Upper lobe of right lung (tissue), 1 donor: Measurements from ENCODE around the gene AUH. TPM values are rescaled to one million over a fixed set of nuclear protein-coding genes. Genes with fewer than 3 reads are reported as not detected.

ENCODE experiments used
- ATAC-seq: fragments of 200-7000 bp; cut with Tn5 transposase; one replicate; pipeline ENCODE4 v1.9.1; 2020; ENCODE audit warnings: mild to moderate bottlenecking, moderate library complexity
- DNase-seq: peaks from one replicate; pipeline ENCODE4 v3.0.0-alpha.2; 2020
- H3K27ac ChIP-seq: fragments of 200-600 bp; one replicate; pipeline ENCODE4 v1.8.0; 2022
- H3K27me3 ChIP-seq: fragments of 200-600 bp; one replicate; pipeline ENCODE4 v1.8.0; 2022; ENCODE audit warnings: mild to moderate bottlenecking
- H3K36me3 ChIP-seq: fragments of 200-600 bp; one replicate; pipeline ENCODE4 v1.8.0; 2022
- H3K4me1 ChIP-seq: fragments of 200-600 bp; one replicate; pipeline ENCODE4 v1.8.0; 2022
- H3K4me3 ChIP-seq: fragments of 200-600 bp; one replicate; pipeline ENCODE4 v1.8.0; 2022; ENCODE audit warnings: mild to moderate bottlenecking
- H3K9me3 ChIP-seq: fragments of 200-600 bp; one replicate; pipeline ENCODE4 v1.8.0; 2022
- intact Hi-C: fragments of 100-400 bp; cut with DNase I; formaldehyde crosslinking; loops from one replicate; pipeline ENCODE4 v1.11.0; 2022
- total RNA-seq: library from RNA; stranded (reverse); fragmentation: NEBNext Ultra II Directional; extraction: Animal tissue kit (Norgen Biotek cat#: 25700); gene quantifications from one replicate; pipeline ENCODE4 v1.2.1, GENCODE V29; 2021
- TF ChIP-seq, protein P1 (sequence below): fragments of 200-600 bp; IDR thresholded peaks from one replicate; pipeline ENCODE4 v1.8.0; 2022; ENCODE audit warnings: antibody characterized with exemption
- donor health status: DM: no; HTN: yes; CAD: no; lungs with severe emphysema.

AUH gene
- total RNA-seq, 1 donor from 2014 or later = 18.6 TPM

DNA sequence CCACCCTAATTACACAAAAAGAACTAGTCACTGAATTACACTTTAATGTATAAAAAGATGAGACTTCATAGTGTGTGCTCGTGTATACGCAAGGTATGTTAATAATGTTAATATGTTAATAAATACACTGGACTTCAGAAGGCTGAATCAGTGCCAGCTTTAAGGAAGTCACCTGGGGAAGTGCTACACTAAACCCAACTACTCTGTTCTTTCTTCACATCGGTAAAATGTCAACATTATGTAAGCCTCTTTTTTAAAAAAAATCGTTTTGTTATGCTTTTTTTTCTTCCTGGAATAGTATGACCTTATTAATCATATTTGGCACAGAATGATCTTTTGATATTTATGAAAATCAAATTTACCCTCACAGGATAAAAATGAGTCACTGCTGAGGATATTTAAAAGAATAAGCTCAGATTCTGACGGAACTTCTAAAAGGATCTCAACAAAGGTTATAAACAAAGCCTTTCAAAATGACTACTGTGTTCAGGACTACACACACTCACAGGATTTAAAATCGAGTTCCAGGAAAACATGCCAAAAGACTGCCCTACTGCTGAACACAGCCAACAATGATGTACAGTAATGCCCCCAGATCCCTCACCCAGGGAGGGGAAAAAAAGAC lies 75.9 kb downstream of the AUH start:
- intact Hi-C loops = no loop called here
- Histone ChIP-seq H3K36me3 (no peaks in the 10 kb centered on the region), H3K9me3 (no peaks in the 10 kb centered on the region), H3K27me3 (no peaks in the 10 kb centered on the region), H3K4me1 (peaks cover 8% of the 10 kb centered on the region), H3K4me3 (no peak overlapping the region), H3K27ac (no peak overlapping the region)
- TF ChIP-seq, protein P1, sequence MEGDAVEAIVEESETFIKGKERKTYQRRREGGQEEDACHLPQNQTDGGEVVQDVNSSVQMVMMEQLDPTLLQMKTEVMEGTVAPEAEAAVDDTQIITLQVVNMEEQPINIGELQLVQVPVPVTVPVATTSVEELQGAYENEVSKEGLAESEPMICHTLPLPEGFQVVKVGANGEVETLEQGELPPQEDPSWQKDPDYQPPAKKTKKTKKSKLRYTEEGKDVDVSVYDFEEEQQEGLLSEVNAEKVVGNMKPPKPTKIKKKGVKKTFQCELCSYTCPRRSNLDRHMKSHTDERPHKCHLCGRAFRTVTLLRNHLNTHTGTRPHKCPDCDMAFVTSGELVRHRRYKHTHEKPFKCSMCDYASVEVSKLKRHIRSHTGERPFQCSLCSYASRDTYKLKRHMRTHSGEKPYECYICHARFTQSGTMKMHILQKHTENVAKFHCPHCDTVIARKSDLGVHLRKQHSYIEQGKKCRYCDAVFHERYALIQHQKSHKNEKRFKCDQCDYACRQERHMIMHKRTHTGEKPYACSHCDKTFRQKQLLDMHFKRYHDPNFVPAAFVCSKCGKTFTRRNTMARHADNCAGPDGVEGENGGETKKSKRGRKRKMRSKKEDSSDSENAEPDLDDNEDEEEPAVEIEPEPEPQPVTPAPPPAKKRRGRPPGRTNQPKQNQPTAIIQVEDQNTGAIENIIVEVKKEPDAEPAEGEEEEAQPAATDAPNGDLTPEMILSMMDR = no peak
- no peak for DNase-seq
- peak; percentile 47 for ATAC-seq

DNA sequence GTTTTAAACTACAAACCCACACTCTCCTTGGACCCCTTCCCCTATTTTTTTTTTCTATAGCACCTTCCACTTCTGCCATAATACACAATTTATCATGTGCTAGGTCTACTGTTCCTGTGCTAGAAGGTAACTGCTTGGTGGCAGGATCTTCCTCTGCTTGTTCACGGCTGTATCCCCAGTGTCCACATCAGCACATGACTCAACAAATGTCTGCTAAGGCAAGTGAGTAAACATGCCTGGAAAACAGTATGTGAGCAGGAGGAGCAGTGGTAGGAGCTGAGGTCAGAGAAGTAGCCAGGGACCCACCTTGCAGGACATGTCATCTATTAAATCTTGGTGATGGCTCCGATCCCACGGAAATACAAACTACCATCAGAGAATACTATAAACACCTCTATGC lies 79.4 kb downstream of the AUH start:
- Histone ChIP-seq H3K27me3 (no peaks in the 10 kb centered on the region), H3K9me3 (no peaks in the 10 kb centered on the region), H3K36me3 (no peaks in the 10 kb centered on the region), H3K4me3 (no peak overlapping the region), H3K4me1 (peaks cover 8% of the 10 kb centered on the region), H3K27ac (no peak overlapping the region)
- ATAC-seq = no peak
- TF ChIP-seq, protein P1 = no peak
- intact Hi-C loops = no loop called here
- DNase-seq = no peak

DNA sequence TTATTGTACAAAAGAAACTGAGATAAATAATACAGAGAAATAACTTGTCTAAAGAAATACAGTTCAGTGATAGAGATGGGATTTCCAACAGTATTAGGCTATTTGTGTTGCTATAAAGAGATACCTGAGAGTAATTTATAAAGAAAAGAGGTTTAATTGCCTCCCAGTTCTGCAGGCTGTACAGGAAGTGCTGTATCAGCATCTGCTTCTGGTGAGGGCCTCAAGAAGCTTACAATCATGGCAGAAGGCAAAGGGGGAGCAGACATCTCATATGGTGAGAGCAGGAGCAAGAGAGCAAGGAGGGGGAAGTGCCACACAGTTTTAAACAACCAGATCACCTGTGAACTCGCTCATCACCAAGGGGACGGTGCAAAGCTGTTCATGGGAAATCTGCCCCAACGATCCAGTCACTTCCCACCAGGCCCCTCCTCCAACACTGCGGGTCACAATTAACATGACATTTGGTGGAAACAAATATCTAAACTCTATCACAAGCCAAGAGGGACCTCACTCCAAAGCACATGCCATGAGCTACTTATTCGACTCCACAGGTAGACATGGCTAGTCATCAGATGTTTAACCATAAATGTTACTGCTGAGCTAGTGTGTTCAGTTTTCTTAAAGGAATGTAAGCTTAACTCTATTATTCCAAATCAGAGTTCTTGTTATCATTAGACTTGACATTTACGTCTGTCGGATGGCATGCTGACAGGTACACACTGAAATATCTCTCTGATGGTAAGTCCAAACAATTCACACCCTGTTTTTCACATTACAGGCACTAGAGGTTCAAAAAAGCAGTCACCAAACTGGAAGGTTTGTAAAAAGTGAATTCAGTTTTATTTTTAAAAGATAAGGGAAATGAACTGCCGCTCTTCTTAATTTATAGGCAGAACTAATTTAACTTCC lies 82.2 kb downstream of the AUH start:
- ATAC-seq = no peak

DNA sequence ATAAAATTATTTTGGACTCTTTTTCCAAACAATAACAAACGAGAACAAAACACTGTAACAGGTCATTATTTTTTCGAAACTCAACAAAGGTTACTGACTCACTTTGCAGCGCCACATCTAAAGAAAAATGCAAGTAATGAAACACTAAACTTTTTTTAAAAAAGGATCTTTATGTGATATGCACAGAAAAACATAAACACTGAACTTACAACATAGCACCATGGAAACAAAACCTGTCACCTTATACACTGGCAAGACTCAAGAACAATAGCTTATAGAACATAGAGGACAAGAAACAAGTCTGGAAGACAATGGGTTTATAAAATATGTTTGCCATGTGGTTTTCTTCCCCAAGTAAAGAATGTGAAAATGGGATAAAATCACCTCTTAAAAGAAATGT lies 85.2 kb downstream of the AUH start:
- DNase-seq (no peak), ATAC-seq (no peak)
- H3K36me3 ChIP-seq = no peaks in the 10 kb centered on the region
- H3K4me1 ChIP-seq = no peaks in the 10 kb centered on the region
- H3K27me3 ChIP-seq = no peaks in the 10 kb centered on the region
- intact Hi-C loops = no loop called here
- TF ChIP-seq, protein P1 = no peak
- no peaks in the 10 kb centered on the region for H3K9me3 ChIP-seq
- no peak overlapping the region for H3K27ac ChIP-seq
- H3K4me3 ChIP-seq = no peak overlapping the region

More for the DNA sequence above, 82.2 kb downstream of the AUH start:
- Histone ChIP-seq H3K27ac (no peak overlapping the region), H3K4me3 (no peak overlapping the region), H3K9me3 (no peaks in the 10 kb centered on the region), H3K4me1 (no peaks in the 10 kb centered on the region), H3K27me3 (no peaks in the 10 kb centered on the region), H3K36me3 (no peaks in the 10 kb centered on the region)
- DNase-seq = no peak
- intact Hi-C loops = no loop called here
- TF ChIP-seq, protein P1 = no peak

DNA sequence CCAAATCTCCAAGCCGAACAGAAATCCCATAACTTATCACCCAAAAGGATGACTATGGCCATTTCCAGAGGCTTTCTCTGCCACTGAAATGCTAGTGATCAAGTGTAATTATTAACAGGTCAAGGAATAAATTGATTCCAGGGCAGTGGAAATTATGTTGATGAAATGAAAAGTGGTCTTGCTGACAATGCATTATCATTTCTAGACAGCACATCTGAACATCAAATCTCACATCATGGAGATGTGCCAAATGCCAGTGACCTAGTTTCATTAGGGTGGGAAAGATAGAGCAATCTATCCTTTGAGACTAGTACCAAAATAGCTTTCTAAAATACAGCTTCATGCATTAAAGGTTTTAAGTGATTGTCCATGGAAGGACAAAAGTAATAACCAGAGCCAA lies 86.1 kb downstream of the AUH start:
- intact Hi-C loops = no loop called here
- no peak overlapping the region for H3K4me3 ChIP-seq
- no peaks in the 10 kb centered on the region for H3K4me1 ChIP-seq
- no peaks in the 10 kb centered on the region for H3K27me3 ChIP-seq
- ATAC-seq = no peak
- no peaks in the 10 kb centered on the region for H3K9me3 ChIP-seq
- DNase-seq = no peak
- no peaks in the 10 kb centered on the region for H3K36me3 ChIP-seq
- TF ChIP-seq, protein P1 = no peak
- no peak overlapping the region for H3K27ac ChIP-seq
